ENCODE results near the gene PIP5K1B. TPM values are rescaled to one million over a fixed set of nuclear protein-coding genes. Genes with fewer than 3 reads are reported as not detected.

Gene PIP5K1B
- polyA plus RNA-seq, 1 donor (not counting 4 experiments of a cell fraction or from before 2014, with no cell fraction given) = not detected

DNA sequence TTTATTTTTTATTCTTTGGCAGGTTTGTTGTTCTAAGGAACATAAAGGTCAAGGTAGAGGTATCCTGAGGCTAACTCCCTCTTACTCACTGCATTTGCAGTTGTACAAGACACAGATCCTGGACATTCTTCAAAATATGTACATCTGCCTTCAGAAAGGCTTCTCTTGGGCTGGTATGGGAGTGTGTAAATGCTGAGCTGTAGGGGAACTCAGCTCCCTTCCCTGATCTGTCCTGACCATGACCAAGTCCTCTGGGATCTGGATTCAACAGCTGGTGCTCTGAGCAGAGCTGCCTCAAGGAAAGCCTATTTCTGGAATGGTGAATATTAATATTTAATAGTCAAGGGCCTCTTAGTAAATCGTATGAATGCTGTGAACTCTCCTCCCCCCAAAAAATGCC, 191.4 kb downstream of the PIP5K1B start:
- H3K4me2 ChIP-seq (ENCODE audit: control insufficient read depth, extremely low read depth, insufficient read depth, low read depth, low read length) = no peak overlapping the region
- TF ChIP-seq CTCF (optimal IDR thresholded peaks at IDR 0.05 in 1 of 3, IDR thresholded peaks at IDR 0.05 in 1 of 3, conservative IDR thresholded peaks at IDR 0.05 in 1 of 3; ENCODE audit: extremely low read depth in 1 of 3, insufficient read depth in 2 of 3, low read length in 3 of 3) (no peak), EZH2 (IDR thresholded peaks at IDR 0.05; ENCODE audit: low read length) (no peak)

GRCh38 chr9:68897577-68898145, 192.6 kb downstream of the PIP5K1B start:
- Histone ChIP-seq H3K4me2 (ENCODE audit: control insufficient read depth, extremely low read depth, insufficient read depth, low read depth, low read length) (no peak overlapping the region), H4K20me1 (ENCODE audit: control insufficient read depth, extremely low read depth, insufficient read depth, low read length) (no peaks in the 10 kb centered on the region), H3K36me3 (ENCODE audit: control insufficient read depth in 2 of 2, extremely low read depth in 1 of 2, insufficient read depth in 2 of 2, low read length in 2 of 2) (no peaks in the 10 kb centered on the region), H2AFZ (ENCODE audit: control insufficient read depth, low read length) (no peak overlapping the region), H3K27me3 (ENCODE audit: control insufficient read depth, extremely low read depth, insufficient read depth, low read length) (no peaks in the 10 kb centered on the region), H3K9me3 (ENCODE audit: control insufficient read depth, low read depth, low read length) (no peaks in the 10 kb centered on the region), H3K27ac (ENCODE audit: control insufficient read depth, insufficient read depth, low read length) (no peak overlapping the region), H3K9ac (ENCODE audit: control insufficient read depth, extremely low read depth, insufficient read depth, low read length) (no peak overlapping the region), H3K79me2 (ENCODE audit: control insufficient read depth, insufficient read depth, low read length) (no peaks in the 10 kb centered on the region), H3K9me1 (ENCODE audit: control insufficient read depth, extremely low read depth, insufficient read depth, low read length) (no peaks in the 10 kb centered on the region), H3K4me3 (ENCODE audit: control insufficient read depth in 2 of 3, extremely low read depth in 1 of 3, insufficient read depth in 2 of 3, low read depth in 1 of 3, low read length in 3 of 3) (no peak overlapping the region), H3K4me1 (ENCODE audit: control insufficient read depth, extremely low read depth, insufficient read depth, low read length) (no peaks in the 10 kb centered on the region)
- TF ChIP-seq CTCF (optimal IDR thresholded peaks at IDR 0.05 in 1 of 3, IDR thresholded peaks at IDR 0.05 in 1 of 3, conservative IDR thresholded peaks at IDR 0.05 in 1 of 3; ENCODE audit: extremely low read depth in 1 of 3, insufficient read depth in 2 of 3, low read length in 3 of 3) = no peak
- no peak for TF ChIP-seq EZH2 (IDR thresholded peaks at IDR 0.05; ENCODE audit: low read length)
- no peak for DNase-seq (ENCODE audit: low read depth, low spot score)
- dilution Hi-C loops (cut with MboI; ENCODE audit: extremely low pct_ligation_motif_present, low sequenced_read_pairs) = no loop called here
- FAIRE-seq = no peak

More for the DNA sequence above, 191.4 kb downstream of the PIP5K1B start:
- no peak overlapping the region for H2AFZ ChIP-seq (ENCODE audit: control insufficient read depth, low read length)
- dilution Hi-C loops (cut with MboI; ENCODE audit: extremely low pct_ligation_motif_present, low sequenced_read_pairs) = no loop called here
- no peak overlapping the region for H3K9ac ChIP-seq (ENCODE audit: control insufficient read depth, extremely low read depth, insufficient read depth, low read length)
- H3K27ac ChIP-seq (ENCODE audit: control insufficient read depth, insufficient read depth, low read length) = no peak overlapping the region
- H3K4me1 ChIP-seq (ENCODE audit: control insufficient read depth, extremely low read depth, insufficient read depth, low read length) = no peaks in the 10 kb centered on the region
- no peaks in the 10 kb centered on the region for H3K27me3 ChIP-seq (ENCODE audit: control insufficient read depth, extremely low read depth, insufficient read depth, low read length)
- FAIRE-seq (no peak), DNase-seq (ENCODE audit: low read depth, low spot score) (no peak)
- no peaks in the 10 kb centered on the region for H3K9me1 ChIP-seq (ENCODE audit: control insufficient read depth, extremely low read depth, insufficient read depth, low read length)
- no peaks in the 10 kb centered on the region for H3K36me3 ChIP-seq (ENCODE audit: control insufficient read depth in 2 of 2, extremely low read depth in 1 of 2, insufficient read depth in 2 of 2, low read length in 2 of 2)
- no peak overlapping the region for H3K4me3 ChIP-seq (ENCODE audit: control insufficient read depth in 2 of 3, extremely low read depth in 1 of 3, insufficient read depth in 2 of 3, low read depth in 1 of 3, low read length in 3 of 3)
- H4K20me1 ChIP-seq (ENCODE audit: control insufficient read depth, extremely low read depth, insufficient read depth, low read length) = no peaks in the 10 kb centered on the region
- H3K9me3 ChIP-seq (ENCODE audit: control insufficient read depth, low read depth, low read length) = no peaks in the 10 kb centered on the region
- H3K79me2 ChIP-seq (ENCODE audit: control insufficient read depth, insufficient read depth, low read length) = no peaks in the 10 kb centered on the region
